ENCODE measurements around the gene QKI.

QKI gene

DNA sequence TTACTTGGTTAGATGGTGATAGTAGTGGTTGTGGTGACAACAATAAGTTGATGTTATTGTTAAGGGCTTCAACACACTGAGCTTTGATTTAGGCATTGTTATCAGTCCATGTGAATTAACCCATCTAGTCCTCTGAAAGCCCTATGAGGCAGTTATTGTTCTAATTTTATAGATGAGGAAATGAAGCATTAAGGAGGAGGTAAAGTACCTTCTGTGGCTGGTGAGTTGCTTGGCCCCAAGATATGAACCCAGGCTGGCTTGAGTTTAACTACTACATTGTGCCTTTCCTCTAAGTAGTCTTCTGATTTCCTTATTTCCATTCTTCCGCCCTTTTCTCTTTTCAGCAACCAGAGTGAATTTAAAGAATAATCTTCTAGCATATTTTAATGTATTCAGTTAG, 81.7 kb downstream of the QKI start:
- Histone ChIP-seq H3K79me1 (ENCODE audit: low read depth, low read length) (peaks cover 2% of the 10 kb centered on the region), H3K36me3 (replicated peaks in 1 of 2; ENCODE audit: control insufficient read depth in 2 of 2, insufficient read depth in 2 of 2, low read length in 2 of 2) (peaks cover 0 to 60% of the 10 kb centered on the region in 2 donors), H3K9me3 (replicated peaks in 1 of 2; ENCODE audit: control insufficient read depth in 2 of 2, insufficient read depth in 1 of 2, low read depth in 1 of 2, low read length in 2 of 2) (peaks cover 0 to 16% of the 10 kb centered on the region in 2 donors), H2BK5ac (ENCODE audit: low read length) (no peak overlapping the region), H2AK5ac (ENCODE audit: low read depth, low read length) (no peak overlapping the region), H3K18ac (ENCODE audit: low read length) (no peak overlapping the region), H3K4me1 (ENCODE audit: control insufficient read depth in 2 of 2, insufficient read depth in 1 of 2, low read depth in 1 of 2, low read length in 2 of 2) (no peaks in the 10 kb centered on the region), H3K27ac (replicated peaks; ENCODE audit: low read length) (no peak overlapping the region), H2BK12ac (ENCODE audit: low read length) (no peak overlapping the region), H3K9ac (ENCODE audit: low read depth, low read length, poor library complexity) (no peak overlapping the region), H2AFZ (ENCODE audit: low read length) (no peak overlapping the region), H2BK120ac (ENCODE audit: low read depth, low read length) (no peak overlapping the region), H3K4ac (ENCODE audit: low read length) (no peak overlapping the region), H4K91ac (ENCODE audit: low read depth, low read length, poor library complexity) (no peak overlapping the region), H2BK15ac (ENCODE audit: low read length) (no peak overlapping the region), H3K4me2 (ENCODE audit: insufficient read depth, low read length, poor library complexity, severe bottlenecking) (no peak overlapping the region), H3K27me3 (ENCODE audit: control insufficient read depth in 3 of 3, insufficient read depth in 3 of 3, low read depth in 1 of 3, low read length in 3 of 3) (no peaks in the 10 kb centered on the region), H4K8ac (ENCODE audit: low read depth, low read length) (no peak overlapping the region), H3K4me3 (ENCODE audit: low read length in 2 of 2) (no peak overlapping the region), H3K14ac (ENCODE audit: low read length) (no peak overlapping the region), H3K23ac (ENCODE audit: low read depth, low read length, poor library complexity) (no peak overlapping the region)
- WGBS, 2 donors (ENCODE audit: extremely low coverage in 2 of 2, insufficient read length in 2 of 2, insufficient replicate concordance in 1 of 2) = no CpG with 5 or more reads among the region's 1 CpG
- no peak for DNase-seq (ENCODE audit: low spot score)

DNA sequence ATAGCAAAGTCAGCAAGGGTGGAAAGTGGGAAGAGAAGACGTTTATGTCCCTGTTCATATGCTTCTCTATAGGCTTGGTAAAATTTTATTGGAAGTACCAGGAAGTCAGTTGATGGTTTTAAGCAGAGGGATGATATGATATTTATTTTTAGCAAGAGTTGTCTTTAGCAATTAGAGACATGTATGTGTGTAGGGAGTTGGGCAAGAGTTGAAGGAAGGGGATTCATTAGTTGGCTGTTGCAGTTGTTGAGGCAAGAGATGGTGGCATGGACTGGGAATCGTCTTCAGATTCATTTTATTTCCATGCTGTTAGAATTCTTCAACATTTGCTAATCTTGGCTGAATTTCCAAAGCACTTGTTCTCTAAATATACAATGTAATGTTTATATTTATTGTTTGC, 85.6 kb downstream of the QKI start:
- Histone ChIP-seq H2AK5ac (ENCODE audit: low read depth, low read length) (no peak overlapping the region), H3K4me3 (ENCODE audit: low read length in 2 of 2) (no peak overlapping the region), H3K27ac (replicated peaks; ENCODE audit: low read length) (no peak overlapping the region), H4K8ac (ENCODE audit: low read depth, low read length) (no peak overlapping the region), H3K4me1 (ENCODE audit: control insufficient read depth in 2 of 2, insufficient read depth in 1 of 2, low read depth in 1 of 2, low read length in 2 of 2) (no peaks in the 10 kb centered on the region), H4K91ac (ENCODE audit: low read depth, low read length, poor library complexity) (no peak overlapping the region), H3K36me3 (replicated peaks in 1 of 2; ENCODE audit: control insufficient read depth in 2 of 2, insufficient read depth in 2 of 2, low read length in 2 of 2) (peaks cover 2 to 63% of the 10 kb centered on the region in 2 donors), H3K14ac (ENCODE audit: low read length) (no peak overlapping the region), H2BK120ac (ENCODE audit: low read depth, low read length) (no peak overlapping the region), H2BK12ac (ENCODE audit: low read length) (no peak overlapping the region), H3K79me1 (ENCODE audit: low read depth, low read length) (peaks cover 5% of the 10 kb centered on the region), H3K9ac (ENCODE audit: low read depth, low read length, poor library complexity) (no peak overlapping the region), H2BK5ac (ENCODE audit: low read length) (no peak overlapping the region), H3K18ac (ENCODE audit: low read length) (no peak overlapping the region), H2AFZ (ENCODE audit: low read length) (no peak overlapping the region), H3K4me2 (ENCODE audit: insufficient read depth, low read length, poor library complexity, severe bottlenecking) (no peak overlapping the region), H3K23ac (ENCODE audit: low read depth, low read length, poor library complexity) (no peak overlapping the region), H3K4ac (ENCODE audit: low read length) (no peak overlapping the region), H2BK15ac (ENCODE audit: low read length) (no peak overlapping the region), H3K27me3 (ENCODE audit: control insufficient read depth in 3 of 3, insufficient read depth in 3 of 3, low read depth in 1 of 3, low read length in 3 of 3) (no peaks in the 10 kb centered on the region), H3K9me3 (replicated peaks in 1 of 2; ENCODE audit: control insufficient read depth in 2 of 2, insufficient read depth in 1 of 2, low read depth in 1 of 2, low read length in 2 of 2) (peaks cover 1 to 49% of the 10 kb centered on the region in 2 donors)
- no CpG with 5 or more reads among the region's 2 CpGs for WGBS, 2 donors (ENCODE audit: extremely low coverage in 2 of 2, insufficient read length in 2 of 2, insufficient replicate concordance in 1 of 2)
- no peak for DNase-seq (ENCODE audit: low spot score)

DNA sequence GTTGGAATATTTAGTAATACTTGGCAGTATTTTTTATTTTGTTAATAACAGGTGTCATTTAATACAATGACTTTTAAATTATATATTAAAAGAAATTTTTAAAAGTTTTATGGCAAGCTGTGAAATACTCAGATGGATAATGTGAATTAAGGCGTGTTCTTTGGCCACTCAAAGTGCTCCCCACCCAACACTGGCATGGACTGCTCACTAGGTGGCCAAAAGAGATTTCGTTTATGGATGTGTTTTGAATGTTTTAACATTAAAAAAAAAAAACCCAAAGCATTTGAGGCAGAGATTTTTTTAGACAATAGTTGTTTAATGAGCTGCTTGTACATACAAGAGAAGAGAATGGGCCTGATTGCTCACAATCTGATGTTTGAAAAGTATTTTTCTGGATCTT, 86.5 kb downstream of the QKI start:
- H2BK15ac ChIP-seq (ENCODE audit: low read length) = no peak overlapping the region
- peaks cover 8% of the 10 kb centered on the region for H3K79me1 ChIP-seq (ENCODE audit: low read depth, low read length)
- no peak overlapping the region for H4K8ac ChIP-seq (ENCODE audit: low read depth, low read length)
- H3K14ac ChIP-seq (ENCODE audit: low read length) = no peak overlapping the region
- H2AK5ac ChIP-seq (ENCODE audit: low read depth, low read length) = no peak overlapping the region
- peaks cover 4 to 64% of the 10 kb centered on the region in 2 donors for H3K36me3 ChIP-seq (replicated peaks in 1 of 2; ENCODE audit: control insufficient read depth in 2 of 2, insufficient read depth in 2 of 2, low read length in 2 of 2)
- H3K27ac ChIP-seq (replicated peaks; ENCODE audit: low read length) = no peak overlapping the region
- WGBS, 2 donors (ENCODE audit: extremely low coverage in 2 of 2, insufficient read length in 2 of 2, insufficient replicate concordance in 1 of 2) = no CpG with 5 or more reads among the region's 2 CpGs
- no peak overlapping the region for H3K9ac ChIP-seq (ENCODE audit: low read depth, low read length, poor library complexity)
- H2BK12ac ChIP-seq (ENCODE audit: low read length) = no peak overlapping the region
- no peak overlapping the region for H2BK120ac ChIP-seq (ENCODE audit: low read depth, low read length)
- H3K27me3 ChIP-seq (ENCODE audit: control insufficient read depth in 3 of 3, insufficient read depth in 3 of 3, low read depth in 1 of 3, low read length in 3 of 3) = no peaks in the 10 kb centered on the region
- H2AFZ ChIP-seq (ENCODE audit: low read length) = no peak overlapping the region
- no peak overlapping the region for H3K4ac ChIP-seq (ENCODE audit: low read length)
- H3K9me3 ChIP-seq (replicated peaks in 1 of 2; ENCODE audit: control insufficient read depth in 2 of 2, insufficient read depth in 1 of 2, low read depth in 1 of 2, low read length in 2 of 2) = peaks cover 4 to 58% of the 10 kb centered on the region in 2 donors
- no peak overlapping the region for H3K18ac ChIP-seq (ENCODE audit: low read length)
- H3K23ac ChIP-seq (ENCODE audit: low read depth, low read length, poor library complexity) = no peak overlapping the region
- DNase-seq (ENCODE audit: low spot score) = no peak
- H4K91ac ChIP-seq (ENCODE audit: low read depth, low read length, poor library complexity) = no peak overlapping the region
- H3K4me3 ChIP-seq (ENCODE audit: low read length in 2 of 2) = no peak overlapping the region
- no peak overlapping the region for H2BK5ac ChIP-seq (ENCODE audit: low read length)
- H3K4me1 ChIP-seq (ENCODE audit: control insufficient read depth in 2 of 2, insufficient read depth in 1 of 2, low read depth in 1 of 2, low read length in 2 of 2) = no peaks in the 10 kb centered on the region
- no peak overlapping the region for H3K4me2 ChIP-seq (ENCODE audit: insufficient read depth, low read length, poor library complexity, severe bottlenecking)

DNA sequence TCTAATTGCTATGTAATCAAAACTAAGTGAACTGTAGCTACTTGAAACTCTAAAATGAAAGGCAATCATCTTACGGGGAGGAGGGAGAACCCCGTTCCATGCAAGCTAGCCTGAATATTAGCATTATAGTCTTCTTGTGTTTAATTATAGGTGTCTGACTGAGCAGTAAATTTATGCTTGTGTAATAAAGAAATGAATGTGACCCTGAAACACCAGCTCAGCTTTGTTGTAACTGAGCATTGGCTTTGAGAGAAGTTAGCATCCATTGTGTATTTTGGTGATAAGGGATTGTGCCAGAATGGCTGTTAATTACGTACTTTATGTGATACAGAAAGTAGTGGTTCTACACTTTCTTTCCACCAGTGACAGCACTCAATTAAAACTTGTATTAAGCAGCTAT, 86.9 kb downstream of the QKI start:
- Histone ChIP-seq H3K79me1 (ENCODE audit: low read depth, low read length) (peaks cover 8% of the 10 kb centered on the region), H3K18ac (ENCODE audit: low read length) (no peak overlapping the region), H2BK5ac (ENCODE audit: low read length) (no peak overlapping the region), H2BK15ac (ENCODE audit: low read length) (no peak overlapping the region), H2AK5ac (ENCODE audit: low read depth, low read length) (no peak overlapping the region), H3K4ac (ENCODE audit: low read length) (no peak overlapping the region), H2AFZ (ENCODE audit: low read length) (no peak overlapping the region), H4K91ac (ENCODE audit: low read depth, low read length, poor library complexity) (no peak overlapping the region), H3K9me3 (replicated peaks in 1 of 2; ENCODE audit: control insufficient read depth in 2 of 2, insufficient read depth in 1 of 2, low read depth in 1 of 2, low read length in 2 of 2) (peaks cover 4 to 63% of the 10 kb centered on the region in 2 donors), H3K27ac (replicated peaks; ENCODE audit: low read length) (no peak overlapping the region), H3K4me1 (ENCODE audit: control insufficient read depth in 2 of 2, insufficient read depth in 1 of 2, low read depth in 1 of 2, low read length in 2 of 2) (no peaks in the 10 kb centered on the region), H3K36me3 (replicated peaks in 1 of 2; ENCODE audit: control insufficient read depth in 2 of 2, insufficient read depth in 2 of 2, low read length in 2 of 2) (peaks cover 4 to 66% of the 10 kb centered on the region in 2 donors), H2BK12ac (ENCODE audit: low read length) (no peak overlapping the region), H3K27me3 (ENCODE audit: control insufficient read depth in 3 of 3, insufficient read depth in 3 of 3, low read depth in 1 of 3, low read length in 3 of 3) (no peaks in the 10 kb centered on the region), H4K8ac (ENCODE audit: low read depth, low read length) (no peak overlapping the region), H3K4me2 (ENCODE audit: insufficient read depth, low read length, poor library complexity, severe bottlenecking) (no peak overlapping the region), H3K14ac (ENCODE audit: low read length) (no peak overlapping the region), H3K4me3 (ENCODE audit: low read length in 2 of 2) (no peak overlapping the region), H2BK120ac (ENCODE audit: low read depth, low read length) (no peak overlapping the region), H3K23ac (ENCODE audit: low read depth, low read length, poor library complexity) (no peak overlapping the region), H3K9ac (ENCODE audit: low read depth, low read length, poor library complexity) (no peak overlapping the region)
- no peak for DNase-seq (ENCODE audit: low spot score)
- no CpG with 5 or more reads among the region's 3 CpGs for WGBS, 2 donors (ENCODE audit: extremely low coverage in 2 of 2, insufficient read length in 2 of 2, insufficient replicate concordance in 1 of 2)

All from neuronal stem cell (in vitro differentiated cells).